ENCODE data around the gene FRMD4A. TPM values are rescaled to one million over a fixed set of nuclear protein-coding genes. Genes with fewer than 3 reads are reported as not detected.
A peak's percentile ranks its signal among the peaks of the same experiment; 100 is the strongest.

Gene FRMD4A
- total and polyA plus RNA-seq, 2 of the 4 experiments (the other 2 are of a cell fraction): 30.3 to 68.8 TPM

GRCh38 chr10:13989616-13990015 lies 341.1 kb downstream of the FRMD4A start:
- H2BK5ac ChIP-seq (ENCODE audit: low read depth, low read length, poor library complexity, severe bottlenecking): no peak overlapping the region
- TF ChIP-seq POLR2A (IDR thresholded peaks at IDR 0.05; ENCODE audit: low read depth, low read length) (no peak), MXI1 (IDR thresholded peaks at IDR 0.05; ENCODE audit: borderline replicate concordance, low read depth, low read length) (no peak), MAZ (IDR thresholded peaks at IDR 0.05; ENCODE audit: borderline replicate concordance, low read depth, low read length) (no peak), CTCF (conservative IDR thresholded peaks at IDR 0.05; ENCODE audit: low read depth, low read length) (no peak), RAD21 (IDR thresholded peaks at IDR 0.05; ENCODE audit: low read length) (no peak), FOS (IDR thresholded peaks at IDR 0.05; ENCODE audit: low read depth, low read length) (no peak), BHLHE40 (IDR thresholded peaks at IDR 0.05; ENCODE audit: low read depth, low read length) (no peak)
- H4K8ac ChIP-seq (ENCODE audit: low read depth in 2 of 2, low read length in 2 of 2): peak overlapping the region; percentile 44 to 84; a peak in 2 of 4 replicates
- intact Hi-C loops (cut with micrococcal nuclease): no loop called here
- H3K36me3 ChIP-seq (ENCODE audit: control insufficient read depth, insufficient read depth, low read length): no peaks in the 10 kb centered on the region
- H2AK9ac ChIP-seq (replicated peaks; ENCODE audit: low read depth, low read length, poor library complexity): no peak overlapping the region
- no peak overlapping the region for H3K4me3 ChIP-seq (ENCODE audit: insufficient read depth, low read depth, low read length)
- ChIA-PET POLR2A (ENCODE audit: unreplicated experiment) (no interaction called here), CTCF (no interaction called here)
- H3K23ac ChIP-seq (ENCODE audit: low read depth, low read length): peak overlapping the region; percentile 75; the same call in 1 of the 2 replicates
- H3K18ac ChIP-seq (ENCODE audit: low read depth, low read length): peak overlapping the region; percentile 43
- peak overlapping the region; percentile 89; the same call in 1 of the 2 replicates for H4K91ac ChIP-seq (ENCODE audit: insufficient read depth, low read depth, low read length)
- H3K79me1 ChIP-seq (ENCODE audit: low read depth in 1 of 2, low read length in 2 of 2): peaks cover 4 to 49% of the 10 kb centered on the region in 2 experiments; a peak in 2 of 4 replicates
- H4K5ac ChIP-seq (ENCODE audit: low read depth, low read length): peak overlapping the region; percentile 29; the same call in 1 of the 2 replicates
- WGBS, 2 experiments (ENCODE audit: extremely low coverage in 2 of 2, insufficient read length in 1 of 2): no CpG with 5 or more reads among the region's 2 CpGs
- H3K9me1 ChIP-seq (ENCODE audit: insufficient read depth, low read length): peaks cover 28% of the 10 kb centered on the region
- BruUV-seq (replicated peaks): no TSS peak
- H2BK120ac ChIP-seq (ENCODE audit: low read depth, low read length): peak overlapping the region; percentile 95
- no peak overlapping the region for H3K9ac ChIP-seq (ENCODE audit: low read depth, low read length)
- DNase-seq: no peak
- H4K20me1 ChIP-seq (ENCODE audit: insufficient read depth, low read length): no peaks in the 10 kb centered on the region
- dilution Hi-C loops (cut with HindIII; ENCODE audit: low sequenced_read_pairs, unreplicated experiment): no loop called here
- no peak overlapping the region for H3K4me2 ChIP-seq (ENCODE audit: low read depth, low read length)
- no peaks in the 10 kb centered on the region for H3K9me3 ChIP-seq (ENCODE audit: control insufficient read depth, insufficient read depth, low read length)
- no peak overlapping the region for H3K27ac ChIP-seq (ENCODE audit: insufficient read depth, low read length)
- ATAC-seq (ENCODE audit: low read depth): no peak
- H2BK20ac ChIP-seq (ENCODE audit: low read depth, low read length): peak overlapping the region; percentile 93
- no peak overlapping the region for H2AFZ ChIP-seq (replicated peaks; ENCODE audit: low read length, poor library complexity)
- H2AK5ac ChIP-seq (ENCODE audit: low read depth, low read length): peak overlapping the region; percentile 11
- H2BK15ac ChIP-seq (ENCODE audit: low read depth, low read length): peak overlapping the region; percentile 94; the same call in 2 of the 3 replicates
- H3K4me1 ChIP-seq (ENCODE audit: control insufficient read depth, insufficient read depth, low read length): peaks cover 35% of the 10 kb centered on the region
- in situ Hi-C loops (cut with MboI; ENCODE audit: low sequenced_read_pairs): no loop called here
- no peak overlapping the region for H3K56ac ChIP-seq (ENCODE audit: extremely low read depth, insufficient read depth, low read length)
- peak overlapping the region; percentile 91; the same call in 1 of the 2 replicates for H3K14ac ChIP-seq (replicated peaks; ENCODE audit: low read depth, low read length)
- H3K27me3 ChIP-seq (ENCODE audit: control insufficient read depth, insufficient read depth, low read length): no peaks in the 10 kb centered on the region
- H3K4ac ChIP-seq (ENCODE audit: low read depth, low read length): peak overlapping the region; percentile 94

All from IMR-90 (cell line).